ENCODE results near the gene MYH11.

The MYH11 gene

GRCh38 chr16:15721018-15721417 is 135.8 kb downstream of the MYH11 start:
- H3K36me3 ChIP-seq (ENCODE audit: control insufficient read depth, low read depth, low read length), result peaks cover 3% of the 10 kb centered on the region
- H3K4me3 ChIP-seq (ENCODE audit: low read length), result no peak overlapping the region
- no peak overlapping the region for H3K27ac ChIP-seq (ENCODE audit: low read length)
- H3K27me3 ChIP-seq (ENCODE audit: control insufficient read depth, insufficient read depth, low read length), result no peaks in the 10 kb centered on the region
- no peak overlapping the region for H3K9ac ChIP-seq (ENCODE audit: low read length)
- no peaks in the 10 kb centered on the region for H3K9me3 ChIP-seq (ENCODE audit: control insufficient read depth, low read depth, low read length)
- no peaks in the 10 kb centered on the region for H3K4me1 ChIP-seq (ENCODE audit: control insufficient read depth, low read depth, low read length)

- Histone ChIP-seq H3K27ac (ENCODE audit: low read length) (no peak overlapping the region), H3K4me1 (ENCODE audit: control insufficient read depth, low read depth, low read length) (no peaks in the 10 kb centered on the region), H3K9me3 (ENCODE audit: control insufficient read depth, low read depth, low read length) (no peaks in the 10 kb centered on the region), H3K9ac (ENCODE audit: low read length) (no peak overlapping the region), H3K36me3 (ENCODE audit: control insufficient read depth, low read depth, low read length) (no peaks in the 10 kb centered on the region), H3K4me3 (ENCODE audit: low read length) (no peak overlapping the region), H3K27me3 (ENCODE audit: control insufficient read depth, insufficient read depth, low read length) (no peaks in the 10 kb centered on the region)
These were observed 140.0 kb downstream of the MYH11 start for GRCh38 chr16:15716694-15717447.

- Histone ChIP-seq H3K27ac (ENCODE audit: low read length) (no peak overlapping the region), H3K4me3 (ENCODE audit: low read length) (no peak overlapping the region)
These were observed 141.6 kb downstream of the MYH11 start for GRCh38 chr16:15715221-15715620.

GRCh38 chr16:15714393-15715172 is 142.2 kb downstream of the MYH11 start:
- no peaks in the 10 kb centered on the region for H3K9me3 ChIP-seq (ENCODE audit: control insufficient read depth, low read depth, low read length)
- no peak overlapping the region for H3K4me3 ChIP-seq (ENCODE audit: low read length)
- H3K36me3 ChIP-seq (ENCODE audit: control insufficient read depth, low read depth, low read length), result no peaks in the 10 kb centered on the region
- no peaks in the 10 kb centered on the region for H3K27me3 ChIP-seq (ENCODE audit: control insufficient read depth, insufficient read depth, low read length)
- H3K4me1 ChIP-seq (ENCODE audit: control insufficient read depth, low read depth, low read length), result no peaks in the 10 kb centered on the region
- H3K27ac ChIP-seq (ENCODE audit: low read length), result no peak overlapping the region
- H3K9ac ChIP-seq (ENCODE audit: low read length), result no peak overlapping the region

More at GRCh38 chr16:15715221-15715620, 141.6 kb downstream of the MYH11 start:
- Histone ChIP-seq H3K9me3 (ENCODE audit: control insufficient read depth, low read depth, low read length) (no peaks in the 10 kb centered on the region), H3K4me1 (ENCODE audit: control insufficient read depth, low read depth, low read length) (no peaks in the 10 kb centered on the region), H3K9ac (ENCODE audit: low read length) (no peak overlapping the region), H3K27me3 (ENCODE audit: control insufficient read depth, insufficient read depth, low read length) (no peaks in the 10 kb centered on the region), H3K36me3 (ENCODE audit: control insufficient read depth, low read depth, low read length) (no peaks in the 10 kb centered on the region)

- H3K36me3 ChIP-seq (ENCODE audit: control insufficient read depth, low read depth, low read length), result no peaks in the 10 kb centered on the region
- H3K4me3 ChIP-seq (ENCODE audit: low read length), result no peak overlapping the region
- no peaks in the 10 kb centered on the region for H3K4me1 ChIP-seq (ENCODE audit: control insufficient read depth, low read depth, low read length)
- H3K27me3 ChIP-seq (ENCODE audit: control insufficient read depth, insufficient read depth, low read length), result no peaks in the 10 kb centered on the region
- H3K9me3 ChIP-seq (ENCODE audit: control insufficient read depth, low read depth, low read length), result no peaks in the 10 kb centered on the region
- H3K27ac ChIP-seq (ENCODE audit: low read length), result no peak overlapping the region
- no peak overlapping the region for H3K9ac ChIP-seq (ENCODE audit: low read length)
These were observed 147.8 kb downstream of the MYH11 start for GRCh38 chr16:15708997-15709396.

GRCh38 chr16:15708096-15708495 is 148.7 kb downstream of the MYH11 start:
- Histone ChIP-seq H3K27ac (ENCODE audit: low read length) (no peak overlapping the region), H3K36me3 (ENCODE audit: control insufficient read depth, low read depth, low read length) (no peaks in the 10 kb centered on the region), H3K4me1 (ENCODE audit: control insufficient read depth, low read depth, low read length) (no peaks in the 10 kb centered on the region), H3K27me3 (ENCODE audit: control insufficient read depth, insufficient read depth, low read length) (no peaks in the 10 kb centered on the region), H3K9ac (ENCODE audit: low read length) (no peak overlapping the region), H3K4me3 (ENCODE audit: low read length) (no peak overlapping the region), H3K9me3 (ENCODE audit: control insufficient read depth, low read depth, low read length) (no peaks in the 10 kb centered on the region)

GRCh38 chr16:15707332-15707731 is 149.5 kb downstream of the MYH11 start:
- Histone ChIP-seq H3K4me1 (ENCODE audit: control insufficient read depth, low read depth, low read length) (no peaks in the 10 kb centered on the region), H3K9me3 (ENCODE audit: control insufficient read depth, low read depth, low read length) (no peaks in the 10 kb centered on the region), H3K4me3 (ENCODE audit: low read length) (no peak overlapping the region), H3K27ac (ENCODE audit: low read length) (no peak overlapping the region), H3K36me3 (ENCODE audit: control insufficient read depth, low read depth, low read length) (no peaks in the 10 kb centered on the region), H3K9ac (ENCODE audit: low read length) (no peak overlapping the region), H3K27me3 (ENCODE audit: control insufficient read depth, insufficient read depth, low read length) (no peaks in the 10 kb centered on the region)

GRCh38 chr16:15705064-15705565 is 151.7 kb downstream of the MYH11 start:
- Histone ChIP-seq H3K27ac (ENCODE audit: low read length) (no peak overlapping the region), H3K4me1 (ENCODE audit: control insufficient read depth, low read depth, low read length) (no peaks in the 10 kb centered on the region), H3K36me3 (ENCODE audit: control insufficient read depth, low read depth, low read length) (peaks cover under 1% of the 10 kb centered on the region), H3K4me3 (ENCODE audit: low read length) (no peak overlapping the region), H3K27me3 (ENCODE audit: control insufficient read depth, insufficient read depth, low read length) (no peaks in the 10 kb centered on the region), H3K9me3 (ENCODE audit: control insufficient read depth, low read depth, low read length) (no peaks in the 10 kb centered on the region), H3K9ac (ENCODE audit: low read length) (no peak overlapping the region)

- Histone ChIP-seq H3K27me3 (ENCODE audit: control insufficient read depth, insufficient read depth, low read length) (no peaks in the 10 kb centered on the region), H3K9ac (ENCODE audit: low read length) (no peak overlapping the region), H3K4me3 (ENCODE audit: low read length) (no peak overlapping the region), H3K9me3 (ENCODE audit: control insufficient read depth, low read depth, low read length) (no peaks in the 10 kb centered on the region), H3K36me3 (ENCODE audit: control insufficient read depth, low read depth, low read length) (peaks cover 6% of the 10 kb centered on the region), H3K4me1 (ENCODE audit: control insufficient read depth, low read depth, low read length) (no peaks in the 10 kb centered on the region), H3K27ac (ENCODE audit: low read length) (no peak overlapping the region)
These were observed 152.3 kb downstream of the MYH11 start for GRCh38 chr16:15704545-15704987.

GRCh38 chr16:15703029-15703736 is 153.6 kb downstream of the MYH11 start:
- no peak overlapping the region for H3K27ac ChIP-seq (ENCODE audit: low read length)
- H3K9ac ChIP-seq (ENCODE audit: low read length), result no peak overlapping the region
- no peaks in the 10 kb centered on the region for H3K4me1 ChIP-seq (ENCODE audit: control insufficient read depth, low read depth, low read length)
- H3K4me3 ChIP-seq (ENCODE audit: low read length), result no peak overlapping the region
- no peaks in the 10 kb centered on the region for H3K27me3 ChIP-seq (ENCODE audit: control insufficient read depth, insufficient read depth, low read length)
- H3K9me3 ChIP-seq (ENCODE audit: control insufficient read depth, low read depth, low read length), result no peaks in the 10 kb centered on the region
- H3K36me3 ChIP-seq (ENCODE audit: control insufficient read depth, low read depth, low read length), result peaks cover 10% of the 10 kb centered on the region
